IMR-90 (cell line): ENCODE measurements around the gene CENPA.

Experiments used
- CEBPB ChIP-seq: IDR thresholded peaks from 2 replicates; pipeline ENCODE4 v1.6.1; 2012; ENCODE audit warnings: low read depth, low read length, improper control_type of control experiment
- CHD1 ChIP-seq: IDR thresholded peaks from 2 replicates; pipeline ENCODE4 v1.6.1; 2012; ENCODE audit warnings: low read depth, low read length, improper control_type of control experiment
- FOS ChIP-seq: fragments of 150-350 bp; IDR thresholded peaks from 2 replicates; pipeline ENCODE4 v1.6.1; 2016; ENCODE audit warnings: low read depth, low read length
- MAFK ChIP-seq: IDR thresholded peaks from 2 replicates; pipeline ENCODE4 v1.6.1; 2012; ENCODE audit warnings: low read depth, low read length, improper control_type of control experiment
- MXI1 ChIP-seq: IDR thresholded peaks from 2 replicates; pipeline ENCODE4 v1.6.1; 2012; ENCODE audit warnings: low read depth, mild to moderate bottlenecking, low read length, moderate library complexity, borderline replicate concordance
- NFE2L2 ChIP-seq: fragments of 150-350 bp; IDR thresholded peaks from 2 replicates; pipeline ENCODE4 v1.6.1; 2016; ENCODE audit warnings: low read depth, mild to moderate bottlenecking, low read length
- POLR2A ChIP-seq: IDR thresholded peaks from 2 replicates; pipeline ENCODE4 v1.6.1; 2012; ENCODE audit warnings: mild to moderate bottlenecking, low read depth, low read length
- RAD21 ChIP-seq: IDR thresholded peaks from 2 replicates; pipeline ENCODE4 v1.6.1; 2012; ENCODE audit warnings: low read length, improper control_type of control experiment
- RCOR1 ChIP-seq: IDR thresholded peaks from 2 replicates; pipeline ENCODE4 v1.6.1; 2012; ENCODE audit warnings: mild to moderate bottlenecking, low read length, improper control_type of control experiment; ENCODE audit not compliant: insufficient replicate concordance
- RFX5 ChIP-seq: IDR thresholded peaks from 2 replicates; pipeline ENCODE4 v1.8.0; 2012; ENCODE audit warnings: low read depth, mild to moderate bottlenecking, low read length, moderate library complexity
- TF ChIP-seq, protein P1 (sequence below): conservative IDR thresholded peaks from 2 replicates; pipeline ENCODE4 v1.5.1; 2012; ENCODE audit warnings: mild to moderate bottlenecking, low read depth, low read length, improper control_type of control experiment
- TF ChIP-seq, protein P2 (sequence below): fragments of 150-350 bp; IDR thresholded peaks from 2 replicates; pipeline ENCODE4 v1.6.1; 2016; ENCODE audit warnings: low read depth, mild to moderate bottlenecking, low read length, moderate library complexity, borderline replicate concordance
- TF ChIP-seq, protein P3 (sequence below): fragments of 150-350 bp; IDR thresholded peaks from 2 replicates; pipeline ENCODE4 v1.6.1; 2017; ENCODE audit warnings: mild to moderate bottlenecking, antibody characterized with exemption, low read length, low read depth

DNA sequence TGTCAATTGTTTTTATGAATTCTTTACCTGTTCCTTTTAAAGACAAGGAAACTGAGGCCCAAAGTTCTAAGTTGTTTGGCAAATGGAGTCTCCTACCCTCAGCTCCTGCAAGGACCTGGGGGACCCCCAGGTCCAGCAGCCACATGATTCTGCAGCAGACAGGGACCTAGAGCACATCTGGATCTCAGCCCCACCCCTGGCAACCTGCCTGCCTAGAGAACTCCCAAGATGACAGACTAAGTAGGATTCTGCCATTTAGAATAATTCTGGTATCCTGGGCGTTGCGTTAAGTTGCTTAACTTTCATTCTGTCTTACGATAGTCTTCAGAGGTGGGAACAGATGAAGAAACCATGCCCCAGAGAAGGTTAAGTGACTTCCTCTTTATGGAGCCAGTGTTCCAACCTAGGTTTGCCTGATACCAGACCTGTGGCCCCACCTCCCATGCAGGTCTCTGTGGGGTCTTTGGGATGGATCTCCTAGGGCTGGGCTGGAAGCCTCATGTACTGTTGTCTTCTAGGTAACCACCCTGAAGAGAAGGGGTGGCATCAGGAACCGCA is 5.6 kb upstream of the CENPA start:
- TF ChIP-seq, protein P1, sequence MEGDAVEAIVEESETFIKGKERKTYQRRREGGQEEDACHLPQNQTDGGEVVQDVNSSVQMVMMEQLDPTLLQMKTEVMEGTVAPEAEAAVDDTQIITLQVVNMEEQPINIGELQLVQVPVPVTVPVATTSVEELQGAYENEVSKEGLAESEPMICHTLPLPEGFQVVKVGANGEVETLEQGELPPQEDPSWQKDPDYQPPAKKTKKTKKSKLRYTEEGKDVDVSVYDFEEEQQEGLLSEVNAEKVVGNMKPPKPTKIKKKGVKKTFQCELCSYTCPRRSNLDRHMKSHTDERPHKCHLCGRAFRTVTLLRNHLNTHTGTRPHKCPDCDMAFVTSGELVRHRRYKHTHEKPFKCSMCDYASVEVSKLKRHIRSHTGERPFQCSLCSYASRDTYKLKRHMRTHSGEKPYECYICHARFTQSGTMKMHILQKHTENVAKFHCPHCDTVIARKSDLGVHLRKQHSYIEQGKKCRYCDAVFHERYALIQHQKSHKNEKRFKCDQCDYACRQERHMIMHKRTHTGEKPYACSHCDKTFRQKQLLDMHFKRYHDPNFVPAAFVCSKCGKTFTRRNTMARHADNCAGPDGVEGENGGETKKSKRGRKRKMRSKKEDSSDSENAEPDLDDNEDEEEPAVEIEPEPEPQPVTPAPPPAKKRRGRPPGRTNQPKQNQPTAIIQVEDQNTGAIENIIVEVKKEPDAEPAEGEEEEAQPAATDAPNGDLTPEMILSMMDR, result no peak
- TF ChIP-seq, protein P2, sequence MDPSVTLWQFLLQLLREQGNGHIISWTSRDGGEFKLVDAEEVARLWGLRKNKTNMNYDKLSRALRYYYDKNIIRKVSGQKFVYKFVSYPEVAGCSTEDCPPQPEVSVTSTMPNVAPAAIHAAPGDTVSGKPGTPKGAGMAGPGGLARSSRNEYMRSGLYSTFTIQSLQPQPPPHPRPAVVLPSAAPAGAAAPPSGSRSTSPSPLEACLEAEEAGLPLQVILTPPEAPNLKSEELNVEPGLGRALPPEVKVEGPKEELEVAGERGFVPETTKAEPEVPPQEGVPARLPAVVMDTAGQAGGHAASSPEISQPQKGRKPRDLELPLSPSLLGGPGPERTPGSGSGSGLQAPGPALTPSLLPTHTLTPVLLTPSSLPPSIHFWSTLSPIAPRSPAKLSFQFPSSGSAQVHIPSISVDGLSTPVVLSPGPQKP, result no peak
- no peak for TF ChIP-seq RFX5
- no peak for TF ChIP-seq CHD1
- TF ChIP-seq POLR2A, result no peak
- TF ChIP-seq RAD21, result no peak
- no peak for TF ChIP-seq CEBPB
- TF ChIP-seq MXI1, result no peak
- no peak for TF ChIP-seq NFE2L2
- TF ChIP-seq MAFK, result no peak
- TF ChIP-seq FOS, result no peak
- no peak for TF ChIP-seq RCOR1
- TF ChIP-seq, protein P3, sequence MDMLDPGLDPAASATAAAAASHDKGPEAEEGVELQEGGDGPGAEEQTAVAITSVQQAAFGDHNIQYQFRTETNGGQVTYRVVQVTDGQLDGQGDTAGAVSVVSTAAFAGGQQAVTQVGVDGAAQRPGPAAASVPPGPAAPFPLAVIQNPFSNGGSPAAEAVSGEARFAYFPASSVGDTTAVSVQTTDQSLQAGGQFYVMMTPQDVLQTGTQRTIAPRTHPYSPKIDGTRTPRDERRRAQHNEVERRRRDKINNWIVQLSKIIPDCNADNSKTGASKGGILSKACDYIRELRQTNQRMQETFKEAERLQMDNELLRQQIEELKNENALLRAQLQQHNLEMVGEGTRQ, result no peak
